Measurements from ENCODE around the gene DPP8.

DPP8 gene

GRCh38 chr15:65413051-65413759 is 104.3 kb downstream of the DPP8 start (continued):
- TF ChIP-seq PRDM10 (tag by site-specific recombination; IDR thresholded peaks at IDR 0.05) (0 out of 2 replicates have a peak, but pooled peaks have one; percentile 20), ZNF121 (tag by site-specific recombination; IDR thresholded peaks at IDR 0.05) (no peak), ZNF707 (tag by site-specific recombination; IDR thresholded peaks at IDR 0.05) (no peak)

DNA sequence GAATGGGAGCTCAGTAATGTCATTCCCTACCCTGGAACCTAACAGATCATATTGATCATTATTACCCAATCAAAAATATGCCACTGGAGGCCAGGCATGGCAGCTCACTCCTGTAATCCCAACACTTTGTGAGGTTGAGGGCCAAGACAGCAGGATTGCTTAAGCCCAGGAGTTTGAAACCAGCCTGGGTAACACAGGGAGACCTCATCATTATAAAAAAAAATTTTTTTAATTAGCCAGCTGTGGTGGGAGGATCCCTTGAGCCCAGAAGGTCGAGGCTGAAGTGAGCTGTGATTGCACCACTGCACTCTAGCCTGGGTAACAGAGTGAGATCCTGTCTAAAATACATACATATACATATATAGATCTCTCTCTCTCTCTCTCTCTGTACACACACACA is 104.9 kb downstream of the DPP8 start:
- ChIA-PET CTCF (interaction anchor here (0.8 to 4.3 kb wide), 4 partner anchors 12 to 95 kb away, joined by 3 to 40 read pairs (median 3); no protein-coding TSS in a partner anchor), POLR2A (no interaction called here)
- no peak overlapping the region for H3K4me3 ChIP-seq (ENCODE audit: low read depth, low read length)
- no peaks in the 10 kb centered on the region for H3K9me3 ChIP-seq (ENCODE audit: control insufficient read depth, insufficient read depth, low read depth, low read length)
- H3K4me1 ChIP-seq (ENCODE audit: control insufficient read depth, insufficient read depth, low read length), result peaks cover 23% of the 10 kb centered on the region
- no peak overlapping the region for H3K27ac ChIP-seq (ENCODE audit: extremely low read depth, low read depth, low read length)
- no peaks in the 10 kb centered on the region for H3K36me3 ChIP-seq (ENCODE audit: control insufficient read depth in 2 of 2, insufficient read depth in 1 of 2, low read length in 2 of 2)
- TF ChIP-seq FEZF1 (tag by site-specific recombination; IDR thresholded peaks at IDR 0.05), result no peak
- TF ChIP-seq, protein P1, sequence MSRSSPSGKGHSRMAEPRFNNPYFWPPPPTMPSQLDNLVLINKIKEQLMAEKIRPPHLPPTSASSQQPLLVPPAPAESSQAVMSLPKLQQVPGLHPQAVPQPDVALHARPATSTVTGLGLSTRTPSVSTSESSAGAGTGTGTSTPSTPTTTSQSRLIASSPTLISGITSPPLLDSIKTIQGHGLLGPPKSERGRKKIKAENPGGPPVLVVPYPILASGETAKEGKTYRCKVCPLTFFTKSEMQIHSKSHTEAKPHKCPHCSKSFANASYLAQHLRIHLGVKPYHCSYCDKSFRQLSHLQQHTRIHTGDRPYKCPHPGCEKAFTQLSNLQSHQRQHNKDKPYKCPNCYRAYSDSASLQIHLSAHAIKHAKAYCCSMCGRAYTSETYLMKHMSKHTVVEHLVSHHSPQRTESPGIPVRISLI (tag by site-specific recombination; IDR thresholded peaks at IDR 0.05), result peak; percentile 84

- ChIA-PET POLR2A (no interaction called here), CTCF (interaction anchor here (0.5 to 4.3 kb wide), 4 partner anchors 10 to 606 kb away, joined by 3 to 40 read pairs (median 4); no protein-coding TSS in a partner anchor)
- Histone ChIP-seq H3K9me3 (ENCODE audit: control insufficient read depth, insufficient read depth, low read depth, low read length) (no peaks in the 10 kb centered on the region), H3K27ac (ENCODE audit: extremely low read depth, low read depth, low read length) (no peak overlapping the region), H3K4me3 (ENCODE audit: low read depth, low read length) (no peak overlapping the region), H3K4me1 (ENCODE audit: control insufficient read depth, insufficient read depth, low read length) (peaks cover 15% of the 10 kb centered on the region), H3K36me3 (ENCODE audit: control insufficient read depth in 2 of 2, insufficient read depth in 1 of 2, low read length in 2 of 2) (no peaks in the 10 kb centered on the region)
- TF ChIP-seq TCF7L2 (IDR thresholded peaks at IDR 0.05; ENCODE audit: borderline replicate concordance, low read depth, low read length) (no peak), AEBP2 (tag by site-specific recombination; IDR thresholded peaks at IDR 0.05; ENCODE audit: borderline replicate concordance) (no peak), ZBTB17 (tag by site-specific recombination; IDR thresholded peaks at IDR 0.05) (0 out of 2 replicates have a peak, but pooled peaks have one; percentile 13), GLIS1 (tag by site-specific recombination; IDR thresholded peaks at IDR 0.05) (0 out of 2 replicates have a peak, but pooled peaks have one; percentile 3), SCRT2 (tag by site-specific recombination; IDR thresholded peaks at IDR 0.05) (peak; percentile 59; the same call in 1 of the 2 replicates), ZNF10 (tag by site-specific recombination; IDR thresholded peaks at IDR 0.05) (peak; percentile 100), ZNF791 (tag by site-specific recombination; IDR thresholded peaks at IDR 0.05) (no peak), GLI2 (tag by site-specific recombination; IDR thresholded peaks at IDR 0.05; ENCODE audit: borderline replicate concordance, low read depth) (no peak), ZNF629 (tag by site-specific recombination; IDR thresholded peaks at IDR 0.05) (0 out of 2 replicates have a peak, but pooled peaks have one; percentile 18), ZNF639 (tag by site-specific recombination; IDR thresholded peaks at IDR 0.05) (no peak), HIC1 (tag by site-specific recombination; IDR thresholded peaks at IDR 0.05) (no peak), EGR2 (tag by site-specific recombination; IDR thresholded peaks at IDR 0.05; ENCODE audit: low read depth) (no peak), ZNF146 (tag by site-specific recombination; IDR thresholded peaks at IDR 0.05) (0 out of 2 replicates have a peak, but pooled peaks have one; percentile 60), ZEB2 (tag by site-specific recombination; IDR thresholded peaks at IDR 0.05) (peak; percentile 27; the same call in 1 of the 2 replicates), ZNF174 (tag by site-specific recombination; IDR thresholded peaks at IDR 0.05) (no peak)
- TF ChIP-seq, protein P1 (tag by site-specific recombination; IDR thresholded peaks at IDR 0.05), result no peak
These were observed 105.9 kb downstream of the DPP8 start for GRCh38 chr15:65411465-65412071.
